GM21825 (cell line): Measurements from ENCODE around the gene CCDC167.

Experiments
- ATAC-seq: cut with Tn5 transposase; IDR thresholded peaks from one replicate; pipeline ENCODE4 v1.9.1; 2021; ENCODE audit warnings: mild to moderate bottlenecking, moderate library complexity; ENCODE audit not compliant: unreplicated experiment

CCDC167 gene

DNA sequence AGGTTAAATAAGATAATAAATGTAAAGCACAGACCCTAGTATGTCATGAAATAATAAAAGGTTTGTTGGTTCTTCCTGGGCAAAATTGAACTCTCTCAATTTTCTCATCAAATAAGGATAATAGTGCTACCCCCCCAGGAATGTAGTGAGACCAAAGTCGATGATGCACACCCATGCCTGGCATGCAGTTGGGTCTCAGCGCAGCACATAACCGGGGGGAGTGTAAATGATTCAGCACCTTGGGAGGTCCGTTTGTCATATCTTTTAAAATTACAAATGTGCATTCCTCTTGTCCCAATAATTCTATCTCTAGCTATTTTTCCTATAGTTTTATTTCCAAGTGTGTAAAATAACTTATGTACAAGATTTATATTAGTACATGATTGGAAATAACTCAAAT, 31.3 kb upstream of the CCDC167 start:
- no peak for ATAC-seq

DNA sequence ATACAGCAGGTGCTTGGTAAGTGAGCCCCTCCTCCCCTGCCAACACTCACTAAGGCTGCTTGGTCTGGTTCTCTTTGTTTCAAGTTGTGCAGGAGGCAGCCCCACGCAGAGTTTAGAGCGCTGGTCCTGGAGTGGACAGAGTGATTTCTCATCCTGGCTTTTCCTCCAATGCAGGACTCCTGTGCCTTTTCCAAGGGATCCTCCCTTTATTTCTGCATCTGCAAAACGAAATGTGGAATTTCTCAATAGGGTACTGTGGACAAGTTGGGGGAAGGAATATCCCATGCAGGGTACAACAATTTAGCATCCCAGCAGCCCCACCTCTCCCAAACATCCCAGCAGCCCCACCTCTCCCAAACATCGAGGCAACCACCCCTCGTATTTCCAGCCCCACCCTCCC, 30.6 kb upstream of the CCDC167 start:
- ATAC-seq: no peak

DNA sequence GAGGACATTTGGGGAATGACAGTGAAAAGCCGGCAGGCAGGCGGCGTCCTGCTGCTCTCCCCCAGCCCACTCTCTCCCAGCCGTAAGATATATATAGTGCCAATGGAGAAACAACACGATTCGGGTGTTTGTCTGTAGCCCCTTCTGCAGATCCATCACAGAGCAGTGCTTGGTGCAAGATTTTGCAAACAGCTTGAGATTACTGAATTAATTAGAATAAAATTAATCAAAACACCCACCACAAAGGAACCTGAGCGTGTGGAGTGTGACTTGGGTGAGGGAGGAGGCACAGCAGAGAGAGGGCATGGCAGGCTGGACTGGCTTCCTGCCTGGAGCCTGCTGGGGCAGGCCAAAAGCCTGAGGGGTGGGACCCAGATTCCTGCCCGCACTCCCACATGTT, 28.8 kb upstream of the CCDC167 start:
- no peak for ATAC-seq

DNA sequence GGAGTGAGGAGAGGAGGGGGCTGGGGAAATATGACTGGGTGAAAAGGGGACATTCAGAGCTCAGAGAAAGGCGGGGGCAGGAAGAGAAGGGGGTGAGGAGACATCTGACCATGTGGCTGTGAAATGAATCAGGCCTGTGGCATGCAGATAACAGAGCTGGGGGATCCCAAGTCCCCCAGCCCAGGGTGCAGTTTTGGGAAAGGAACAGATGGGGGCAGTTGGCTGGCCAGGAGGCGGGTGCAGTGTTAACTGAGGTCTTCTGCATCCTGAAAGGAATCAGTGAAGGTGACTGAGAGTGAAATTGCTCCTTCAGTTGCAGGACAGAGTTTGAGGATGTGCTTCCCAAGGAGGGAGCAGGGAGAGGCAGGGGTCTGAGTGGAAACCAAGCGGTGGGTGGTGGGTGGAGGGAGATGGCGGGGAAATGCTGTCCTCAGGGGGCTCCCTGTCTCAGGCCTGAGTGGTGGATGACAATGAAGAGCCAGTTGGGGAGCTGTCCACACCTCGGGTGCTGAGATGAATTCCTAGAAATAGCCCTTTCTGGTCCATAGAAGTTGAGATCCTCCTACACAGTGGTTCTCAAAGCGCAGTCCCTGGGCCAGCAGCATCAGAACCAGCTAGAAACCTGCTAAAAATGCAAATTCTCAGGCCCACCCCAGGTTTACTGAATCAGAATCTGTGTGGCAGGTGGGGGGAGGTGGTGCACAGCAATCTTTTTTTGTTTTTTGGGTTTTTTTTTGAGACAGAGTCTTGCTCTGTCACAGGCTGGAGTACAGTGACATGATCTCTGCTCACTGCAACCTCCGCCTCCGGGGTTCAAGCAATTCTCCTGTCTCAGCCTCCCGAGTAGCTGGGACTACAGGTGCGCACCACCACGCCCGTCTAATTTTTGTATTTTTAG, 26.0 kb upstream of the CCDC167 start:
- ATAC-seq: no peak

DNA sequence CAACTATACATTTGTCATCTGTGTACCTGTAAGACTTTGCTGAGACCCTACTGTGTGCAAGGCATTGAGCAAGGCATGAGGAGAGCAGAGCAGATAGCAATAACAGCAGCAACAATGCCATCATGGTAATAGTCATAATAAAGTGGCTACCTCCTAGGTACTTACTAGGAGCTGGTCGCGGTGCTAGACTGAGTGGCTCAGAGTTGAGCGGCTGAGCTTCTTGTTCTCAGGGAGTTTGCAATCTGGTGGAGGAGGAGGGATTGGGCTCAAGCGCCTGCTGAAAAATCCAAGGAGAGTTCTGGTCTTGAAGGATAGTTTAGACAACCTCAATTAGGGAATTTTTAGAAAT, 25.3 kb upstream of the CCDC167 start:
- no peak for ATAC-seq

DNA sequence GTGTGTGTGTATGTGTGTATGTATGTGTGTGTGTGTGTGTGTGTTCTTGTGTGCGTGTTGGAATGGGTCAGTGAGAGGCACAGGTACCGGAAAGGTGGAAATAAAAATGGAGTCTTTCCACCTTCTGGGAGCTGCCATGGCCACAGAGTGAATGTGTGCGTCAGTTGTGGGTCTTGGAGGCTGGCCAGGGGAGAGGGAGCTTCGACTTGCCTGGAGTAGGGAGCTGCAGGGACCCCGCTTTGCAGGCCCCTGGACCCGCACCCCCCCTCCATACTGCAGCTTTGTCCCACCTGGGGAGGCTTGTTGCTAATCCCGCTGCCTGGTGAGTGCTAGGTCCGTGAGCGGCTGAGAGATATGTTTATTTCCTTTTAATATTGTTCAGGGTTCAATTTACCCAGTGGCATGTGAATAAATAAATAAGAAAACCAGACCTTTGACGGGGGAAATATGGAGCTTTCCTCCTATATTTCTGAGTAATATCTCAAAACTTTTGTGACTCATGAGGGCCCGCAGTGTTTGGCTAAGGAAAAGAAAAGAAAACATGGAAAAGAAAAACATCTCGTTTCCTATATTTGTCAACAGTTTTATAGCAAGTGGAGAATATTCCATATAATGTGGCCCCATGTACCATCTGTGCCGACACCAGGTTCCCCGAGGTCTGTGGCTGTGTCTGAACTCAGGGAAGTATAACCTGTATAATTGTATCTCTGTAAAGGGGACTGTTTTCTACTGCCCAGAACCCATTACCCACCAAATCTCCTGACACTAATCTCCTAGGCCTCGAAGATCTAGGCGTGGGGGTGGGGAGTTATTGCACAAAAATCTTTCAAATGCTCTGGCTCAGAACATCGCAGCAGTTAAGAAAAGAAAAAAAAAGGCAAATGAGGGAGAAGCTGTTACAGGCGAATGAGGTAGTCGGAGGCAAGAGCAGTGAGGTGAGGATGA, 24.6 kb upstream of the CCDC167 start:
- ATAC-seq: no peak

DNA sequence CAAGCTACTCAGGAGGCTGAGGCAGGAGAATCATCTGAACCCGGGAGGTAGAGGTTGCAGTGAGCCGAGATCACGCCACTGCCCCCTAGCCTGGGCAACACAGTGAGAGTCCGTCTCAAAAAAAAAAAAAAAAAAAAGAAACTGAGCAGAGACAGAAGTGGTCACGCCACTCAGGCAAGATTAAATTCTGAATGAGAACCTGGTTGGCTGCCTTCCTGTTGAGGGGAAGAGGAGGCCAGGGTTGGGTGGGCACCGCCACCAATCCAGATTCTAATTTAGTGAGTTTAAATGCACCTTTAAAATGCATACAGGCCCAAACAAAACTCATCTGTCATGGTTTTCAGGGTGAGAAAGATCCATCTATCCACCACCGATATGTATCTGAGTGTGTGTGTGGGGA, 23.7 kb upstream of the CCDC167 start:
- no peak for ATAC-seq

DNA sequence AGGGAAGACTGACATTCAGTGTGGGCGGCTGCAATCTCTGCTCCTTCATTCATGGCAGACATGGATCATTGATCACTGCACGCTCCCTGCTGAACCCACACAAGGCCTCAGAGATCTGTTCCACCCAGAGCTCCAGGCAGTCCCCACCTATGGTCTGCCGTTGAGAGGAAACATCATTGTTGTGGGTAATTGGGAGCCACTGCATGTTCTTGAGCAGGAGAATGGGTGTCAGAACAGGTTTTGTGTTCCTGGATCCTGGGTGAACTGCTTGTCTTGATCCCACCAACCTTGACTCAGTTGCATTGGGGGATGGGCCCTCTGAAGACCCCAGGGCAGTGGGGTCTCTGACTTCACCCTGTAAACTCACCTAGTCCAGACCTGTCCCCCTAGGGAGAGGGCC, 23.1 kb upstream of the CCDC167 start:
- no peak for ATAC-seq

DNA sequence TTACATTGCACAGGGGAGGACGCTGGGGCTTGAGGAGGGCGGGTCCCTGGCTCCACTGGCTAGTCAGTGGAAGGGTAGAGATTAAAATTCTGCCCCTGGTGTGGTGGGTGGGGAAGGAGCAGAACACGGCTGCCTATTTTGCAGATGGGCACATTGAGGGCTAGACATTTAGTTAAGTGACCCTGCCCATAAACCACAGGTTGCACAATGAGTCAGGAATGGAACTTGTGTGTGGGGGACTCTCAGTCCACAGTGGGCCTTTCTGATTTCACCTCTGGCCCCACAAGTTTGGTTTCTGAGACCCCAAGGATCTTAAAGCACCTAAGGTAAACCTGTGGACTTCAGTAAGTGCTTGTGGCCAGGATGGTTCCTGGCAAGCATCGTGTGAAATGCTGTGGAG, 22.0 kb upstream of the CCDC167 start:
- no peak for ATAC-seq

DNA sequence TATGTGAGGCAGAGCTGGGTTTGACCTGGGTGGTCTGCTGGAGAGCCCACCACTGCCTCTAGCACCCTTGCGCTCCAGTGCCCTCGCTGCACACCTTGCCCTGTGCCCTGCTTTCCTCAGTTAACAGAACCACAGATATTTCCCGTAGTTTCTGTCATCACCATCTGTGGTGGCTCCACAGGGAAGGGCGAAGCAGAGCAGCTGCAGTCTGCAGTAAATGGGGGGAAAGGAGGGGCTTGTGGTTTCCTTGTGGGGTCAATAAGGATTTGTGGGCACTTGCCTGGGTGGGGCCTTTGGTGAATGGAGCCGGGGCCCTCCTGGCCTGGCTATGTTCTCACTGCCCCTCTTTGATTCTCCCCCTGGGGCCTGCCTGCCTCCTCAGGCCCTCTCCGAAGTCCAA, 21.2 kb upstream of the CCDC167 start:
- no peak for ATAC-seq

DNA sequence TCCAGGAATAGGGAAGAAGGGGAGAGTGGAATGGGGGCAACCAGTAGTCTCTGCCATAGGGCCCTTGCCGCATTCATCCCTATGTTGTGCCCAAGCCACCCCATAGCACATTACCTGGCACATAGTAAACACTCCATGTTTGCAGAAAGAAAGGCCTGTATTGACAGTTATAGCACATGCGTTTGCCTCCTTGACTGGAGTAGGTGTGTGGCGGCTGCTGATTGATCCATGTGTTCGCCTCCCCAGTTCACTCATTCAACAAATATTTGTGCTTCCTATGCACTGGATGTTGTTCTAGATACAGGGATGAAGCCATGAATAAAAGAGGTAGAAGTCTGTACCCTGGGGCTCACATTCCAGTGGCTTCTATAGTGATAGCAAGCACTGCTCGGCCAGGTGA, 19.8 kb upstream of the CCDC167 start:
- ATAC-seq: no peak

DNA sequence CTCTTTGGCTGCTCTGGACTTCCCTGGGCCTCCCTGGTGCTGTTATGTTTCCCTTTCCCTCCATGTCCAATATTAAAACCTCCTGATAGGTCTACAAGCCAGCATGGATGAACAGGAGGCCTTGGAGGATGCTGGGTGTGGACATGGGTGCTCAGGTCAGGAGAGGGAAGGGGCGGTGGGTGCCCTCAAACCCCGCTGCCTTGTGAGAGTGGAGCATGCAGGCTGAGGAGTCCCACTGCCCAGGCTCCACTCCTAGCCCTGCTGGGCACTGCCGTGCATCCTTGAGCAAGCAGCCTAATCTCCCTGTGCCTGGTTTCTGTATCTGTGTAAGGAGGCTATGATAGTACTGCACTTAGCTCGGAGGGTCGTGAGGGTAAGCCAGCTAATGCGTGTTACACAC, 18.4 kb upstream of the CCDC167 start:
- no peak for ATAC-seq

DNA sequence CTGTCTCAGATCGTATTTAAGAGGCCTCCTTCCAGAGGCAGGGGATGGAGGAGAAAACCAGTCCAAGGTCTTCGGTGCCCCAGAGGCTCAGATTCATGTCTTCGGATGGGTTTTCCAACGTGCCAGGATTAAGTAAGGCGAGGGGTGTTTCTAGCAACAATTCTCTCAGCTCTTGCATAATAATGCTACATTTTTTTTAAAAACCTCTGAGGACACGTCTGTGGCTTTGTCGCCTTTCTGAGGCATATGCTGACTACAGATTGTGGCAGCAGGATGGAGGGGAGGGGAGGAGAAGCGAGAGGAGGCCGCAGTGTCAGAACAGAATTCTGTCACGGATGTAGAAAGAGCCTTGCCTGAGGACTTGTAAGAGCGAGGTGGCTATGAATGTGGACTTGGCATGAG, 17.7 kb upstream of the CCDC167 start:
- no peak for ATAC-seq

DNA sequence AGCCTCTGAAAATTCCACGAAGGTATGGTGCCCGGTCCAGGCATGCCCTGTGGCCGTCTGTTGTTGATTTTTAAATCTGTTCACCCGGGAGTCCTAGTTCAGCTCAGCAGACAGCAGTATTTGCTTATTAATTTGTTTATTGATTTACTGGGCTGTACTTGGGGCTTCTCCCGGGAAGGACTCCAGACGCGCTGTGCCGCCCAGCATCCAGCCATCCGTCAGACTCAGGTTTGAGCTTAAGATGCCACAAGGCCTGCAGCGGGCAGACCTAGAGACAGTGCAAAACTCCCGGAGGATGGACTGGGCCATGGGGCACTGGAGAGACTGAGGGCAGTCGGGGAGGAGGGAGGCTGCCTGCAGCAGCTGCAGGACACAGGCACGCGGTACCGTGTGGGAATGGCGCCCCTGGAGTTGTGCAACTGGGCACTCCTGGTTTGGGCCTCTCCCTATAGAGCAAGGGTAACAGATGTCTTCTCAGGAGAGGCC, 17.3 kb upstream of the CCDC167 start:
- ATAC-seq: no peak

DNA sequence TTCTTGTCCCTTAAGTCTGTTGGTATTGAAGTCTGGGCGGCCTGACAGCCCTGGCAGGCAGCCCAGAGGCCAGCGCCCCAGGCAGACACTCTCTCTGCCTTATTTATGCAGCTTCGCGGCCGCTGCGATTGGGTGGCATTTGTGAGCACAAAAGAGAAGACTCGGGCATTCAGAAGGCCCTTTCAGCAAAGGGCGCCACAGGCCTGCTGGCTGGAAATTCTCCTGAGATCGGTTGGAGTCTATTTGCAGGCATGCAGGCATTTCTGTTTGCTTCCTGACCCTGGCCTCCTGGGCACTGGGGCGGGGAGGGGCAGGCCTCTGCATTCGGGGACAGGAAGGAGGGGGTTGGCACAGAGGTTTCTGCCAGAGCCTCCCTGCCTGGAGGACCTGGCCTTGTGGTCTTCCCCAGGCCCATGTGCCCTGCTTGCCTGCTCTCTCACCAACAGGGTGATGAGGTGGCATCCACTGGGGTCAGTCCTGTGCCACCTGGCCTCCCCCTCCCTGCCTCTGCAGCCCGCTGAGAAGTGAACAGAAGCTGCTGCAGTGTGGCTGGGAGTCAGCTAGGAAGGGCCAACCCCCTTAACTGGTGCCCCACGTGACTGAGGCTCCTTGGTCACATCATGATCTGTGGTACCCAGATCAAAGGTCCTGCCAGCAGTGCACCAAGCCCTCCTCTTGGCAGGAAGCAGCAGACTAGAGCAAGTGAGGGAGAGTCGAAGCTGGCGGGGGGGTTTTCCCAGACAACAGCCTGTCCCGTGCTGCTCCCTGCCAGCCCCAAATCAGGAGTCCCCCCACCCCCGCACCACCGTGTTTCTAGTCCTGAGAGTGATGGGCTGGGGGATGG, 16.6 kb upstream of the CCDC167 start:
- peak; percentile 74 for ATAC-seq

DNA sequence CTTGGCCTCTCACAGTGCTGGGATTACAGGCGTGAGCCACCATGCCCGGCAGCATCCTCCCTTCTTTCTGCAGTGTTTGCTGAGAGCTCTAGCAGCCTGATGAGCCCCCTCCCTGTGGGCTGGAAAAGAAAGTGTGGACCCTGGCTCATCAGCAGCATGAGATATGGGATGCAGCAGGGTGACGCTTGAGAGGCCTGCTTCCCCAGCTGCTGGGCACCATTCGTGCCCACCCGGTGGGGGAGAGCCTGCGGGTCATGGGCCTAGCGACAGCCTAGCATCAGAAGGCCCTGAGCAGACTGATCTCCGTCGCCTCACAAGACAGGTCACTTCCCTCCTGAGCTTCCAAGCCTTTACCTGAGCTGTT, 16.0 kb upstream of the CCDC167 start:
- no peak for ATAC-seq

DNA sequence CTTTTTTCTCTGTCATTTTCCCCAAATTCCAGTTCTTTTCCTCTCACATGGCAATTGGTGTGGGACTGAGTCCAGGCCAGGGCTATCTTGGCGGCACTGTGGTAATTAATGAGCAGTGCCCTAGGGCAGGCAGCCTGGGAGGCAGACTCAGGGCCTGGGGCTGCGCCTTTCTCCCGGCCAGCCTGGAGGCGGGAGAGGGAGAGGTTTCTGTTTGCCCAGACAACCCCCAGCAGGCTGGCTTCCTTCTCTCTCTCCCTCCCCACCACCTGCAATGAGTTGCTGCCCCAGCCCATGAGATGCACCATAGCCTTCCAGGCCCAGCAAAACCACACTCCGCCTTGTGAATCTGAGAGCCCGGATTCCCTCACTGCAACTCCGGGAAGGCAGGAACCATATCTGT, 15.1 kb upstream of the CCDC167 start:
- ATAC-seq: no peak

DNA sequence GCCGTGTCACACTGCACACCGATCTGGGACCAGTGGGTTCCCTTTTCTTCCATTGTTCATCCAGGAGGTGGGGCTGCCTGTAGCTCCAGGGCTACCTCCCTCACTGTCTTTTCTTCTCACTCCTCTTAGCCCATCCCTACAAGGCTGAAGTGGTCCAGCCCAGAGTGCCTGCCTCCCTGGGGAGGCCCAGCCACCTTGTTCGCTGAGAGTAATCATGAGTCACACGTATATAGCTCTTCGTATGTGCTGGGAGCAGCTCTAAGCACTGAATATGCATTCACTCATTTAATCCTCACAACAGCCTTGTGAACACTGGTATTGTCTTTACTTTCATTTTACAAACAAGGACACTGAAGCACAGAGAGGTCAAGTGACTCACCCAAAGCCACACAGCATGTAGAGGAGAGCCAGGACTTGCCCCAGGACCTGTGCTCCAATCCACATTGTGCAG, 14.7 kb upstream of the CCDC167 start:
- ATAC-seq: no peak

DNA sequence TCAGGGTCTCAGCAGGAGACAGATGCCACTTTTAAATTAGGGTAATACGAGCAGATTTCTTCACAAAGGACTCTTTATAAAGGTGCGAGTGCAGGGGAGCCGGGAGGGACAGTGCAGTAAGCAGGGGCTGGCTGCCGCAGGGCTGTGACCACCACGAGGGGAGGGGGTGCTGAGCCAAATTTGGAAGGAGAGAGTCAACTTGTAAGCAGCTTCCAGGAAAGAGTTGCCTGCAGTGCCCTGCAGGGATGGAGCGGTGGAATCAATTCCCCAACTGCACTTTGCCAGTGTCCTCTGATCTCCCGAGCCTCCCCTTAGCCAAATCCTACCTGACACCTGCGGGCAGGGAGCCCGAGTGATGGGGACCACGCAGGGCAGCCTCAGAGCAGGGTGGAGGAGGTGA, 13.9 kb upstream of the CCDC167 start:
- ATAC-seq: no peak

DNA sequence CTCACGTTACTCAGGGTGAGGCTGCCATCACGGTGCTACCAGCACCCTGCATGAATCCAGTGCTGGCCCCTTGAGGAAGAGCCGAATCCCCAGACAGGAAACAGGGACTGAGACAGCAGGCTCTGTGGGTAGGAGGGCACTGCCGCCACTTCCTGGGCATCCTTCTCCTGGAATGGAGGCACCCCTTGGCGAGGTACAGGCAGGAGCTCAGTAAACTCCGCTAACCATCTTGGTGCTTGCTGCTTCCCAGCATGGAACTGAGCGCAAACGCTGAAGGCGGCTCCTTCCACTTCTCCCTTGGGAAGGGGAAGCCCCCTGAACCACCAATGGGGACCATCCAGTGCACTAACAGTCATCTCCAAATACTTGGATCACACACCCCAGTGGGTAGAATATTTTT, 13.5 kb upstream of the CCDC167 start:
- no peak for ATAC-seq

DNA sequence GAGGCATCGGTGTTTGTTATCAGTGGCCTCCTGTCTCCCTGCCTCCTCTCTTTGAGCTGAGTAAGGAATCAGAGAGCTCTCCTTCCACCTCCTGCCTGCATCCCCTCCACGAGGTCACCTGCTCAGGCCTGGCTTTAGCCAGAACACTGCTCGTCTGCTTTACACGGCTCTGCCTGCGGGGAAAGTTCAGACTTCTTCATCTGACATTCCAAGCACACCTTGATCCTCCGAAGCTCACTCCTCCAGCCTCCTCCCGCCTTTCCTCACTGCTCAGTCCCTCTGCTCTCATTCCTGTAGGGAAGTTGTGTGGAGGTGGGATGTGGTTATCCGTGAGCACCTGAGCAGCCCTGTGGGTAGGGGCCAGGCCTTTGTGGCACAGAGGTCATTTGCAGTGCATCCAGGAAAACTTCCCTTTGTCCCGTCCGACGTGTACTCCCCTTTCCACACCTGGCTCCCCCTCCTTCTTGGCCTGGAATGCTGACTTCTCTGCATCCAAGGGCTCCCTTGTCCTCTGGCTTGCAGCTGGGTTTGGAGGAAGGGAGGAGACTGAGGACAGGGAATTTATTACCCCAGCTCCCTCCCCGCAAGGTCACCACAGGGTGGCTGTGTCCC, 12.8 kb upstream of the CCDC167 start:
- no peak for ATAC-seq
